Lower lobe of right lung (tissue), 2 donors: ENCODE measurements around the gene SLFNL1. TPM values are rescaled to one million over a fixed set of nuclear protein-coding genes. Genes with fewer than 3 reads are reported as not detected.

Experiments used
- ATAC-seq, 2 donors: fragments of 200-7000 bp; cut with Tn5 transposase; one replicate each; pipeline ENCODE4 v1.9.1; 2020 to 2022; ENCODE audit warnings: mild to moderate bottlenecking in 2 of 2, moderate library complexity in 2 of 2
- DNase-seq: peaks from one replicate; pipeline ENCODE4 v3.0.0-alpha.2; 2020
- H3K27ac ChIP-seq: fragments of 200-600 bp; one replicate; pipeline ENCODE4 v1.8.0; 2022
- H3K27me3 ChIP-seq: fragments of 200-600 bp; one replicate; pipeline ENCODE4 v1.8.0; 2022; ENCODE audit warnings: low read depth
- H3K36me3 ChIP-seq: fragments of 200-600 bp; one replicate; pipeline ENCODE4 v1.8.0; 2022; ENCODE audit warnings: mild to moderate bottlenecking
- H3K4me1 ChIP-seq: fragments of 200-600 bp; one replicate; pipeline ENCODE4 v1.8.0; 2022
- H3K4me3 ChIP-seq: fragments of 200-600 bp; one replicate; pipeline ENCODE4 v1.8.0; 2022; ENCODE audit warnings: mild to moderate bottlenecking
- H3K9me3 ChIP-seq: fragments of 200-600 bp; one replicate; pipeline ENCODE4 v1.8.0; 2022
- CTCF ChIP-seq: fragments of 200-600 bp; IDR thresholded peaks from one replicate; pipeline ENCODE4 v1.8.0; 2022; ENCODE audit warnings: antibody characterized with exemption, mild to moderate bottlenecking
- intact Hi-C: fragments of 100-400 bp; cut with DNase I; formaldehyde crosslinking; loops from one replicate; pipeline ENCODE4 v1.11.0; 2022
- total RNA-seq: library from RNA; stranded (reverse); fragmentation: NEBNext Ultra II Directional; extraction: Animal tissue kit (Norgen Biotek cat#: 25700); gene quantifications from one replicate; pipeline ENCODE4 v1.2.1, GENCODE V29; 2021
- donor health status: DM: no; HTN: yes; CAD: no; lungs with severe emphysema.

The SLFNL1 gene
- total RNA-seq, 1 donor from 2014 or later: 4.8 TPM

- peaks cover 70% of the 10 kb centered on the region for H3K36me3 ChIP-seq
- no peak overlapping the region for H3K27ac ChIP-seq
- no peak for TF ChIP-seq CTCF
- H3K9me3 ChIP-seq: no peaks in the 10 kb centered on the region
- no peak for DNase-seq
- intact Hi-C loops: no loop called here
- no peaks in the 10 kb centered on the region for H3K27me3 ChIP-seq
- peaks cover 15% of the 10 kb centered on the region for H3K4me1 ChIP-seq
- no peak overlapping the region for H3K4me3 ChIP-seq
- ATAC-seq: no peak
These were observed 14.3 kb downstream of the SLFNL1 start for GRCh38 chr1:41006942-41007865.

GRCh38 chr1:41005876-41006275, 15.6 kb downstream of the SLFNL1 start:
- peaks cover 15% of the 10 kb centered on the region for H3K4me1 ChIP-seq
- no peak for ATAC-seq
- H3K4me3 ChIP-seq: no peak overlapping the region
- TF ChIP-seq CTCF: no peak
- intact Hi-C loops: no loop called here
- no peaks in the 10 kb centered on the region for H3K9me3 ChIP-seq
- no peak for DNase-seq
- H3K27me3 ChIP-seq: no peaks in the 10 kb centered on the region
- no peak overlapping the region for H3K27ac ChIP-seq
- peaks cover 69% of the 10 kb centered on the region for H3K36me3 ChIP-seq

DNA sequence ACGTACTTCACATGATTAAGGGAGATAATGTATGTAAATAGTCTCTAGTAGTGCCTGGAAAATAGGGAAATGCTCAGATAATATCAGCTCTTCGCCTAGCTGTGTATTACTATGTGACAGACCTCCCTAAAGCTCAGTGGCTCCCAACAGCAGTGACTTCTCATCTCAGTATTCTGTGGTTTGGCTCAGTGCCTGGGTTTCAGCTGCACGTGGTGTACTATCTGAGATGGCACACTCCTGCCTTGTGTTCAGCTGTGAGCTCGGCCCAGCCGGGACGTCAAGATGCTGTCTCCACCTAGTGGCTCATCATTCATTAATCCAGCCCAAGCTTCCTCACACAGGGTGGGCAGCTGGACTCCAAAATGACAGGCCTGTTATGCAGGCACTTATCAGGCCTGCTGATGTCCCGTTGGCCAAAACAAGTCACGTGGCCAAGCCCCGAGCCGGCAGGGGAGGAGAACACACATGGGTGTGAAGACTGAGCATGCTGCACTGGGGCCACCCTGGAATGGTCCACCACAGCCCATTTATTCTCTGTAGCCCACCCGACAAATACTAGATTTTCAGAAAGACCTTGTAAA, 17.8 kb downstream of the SLFNL1 start:
- intact Hi-C loops: no loop called here
- DNase-seq (peak; percentile 92), ATAC-seq (peak; percentile 96 to 97)
- Histone ChIP-seq H3K27ac (no peak overlapping the region), H3K9me3 (no peaks in the 10 kb centered on the region), H3K4me1 (peaks cover 15% of the 10 kb centered on the region), H3K36me3 (peaks cover 68% of the 10 kb centered on the region), H3K27me3 (no peaks in the 10 kb centered on the region), H3K4me3 (no peak overlapping the region)
- TF ChIP-seq CTCF: peak; percentile 50

GRCh38 chr1:41003127-41003639, 18.3 kb downstream of the SLFNL1 start:
- no peaks in the 10 kb centered on the region for H3K27me3 ChIP-seq
- no peak overlapping the region for H3K27ac ChIP-seq
- no peak overlapping the region for H3K4me3 ChIP-seq
- H3K4me1 ChIP-seq: peaks cover 15% of the 10 kb centered on the region
- DNase-seq: no peak
- no peak for TF ChIP-seq CTCF
- ATAC-seq: no peak
- H3K36me3 ChIP-seq: peaks cover 68% of the 10 kb centered on the region
- intact Hi-C loops: no loop called here
- H3K9me3 ChIP-seq: no peaks in the 10 kb centered on the region

DNA sequence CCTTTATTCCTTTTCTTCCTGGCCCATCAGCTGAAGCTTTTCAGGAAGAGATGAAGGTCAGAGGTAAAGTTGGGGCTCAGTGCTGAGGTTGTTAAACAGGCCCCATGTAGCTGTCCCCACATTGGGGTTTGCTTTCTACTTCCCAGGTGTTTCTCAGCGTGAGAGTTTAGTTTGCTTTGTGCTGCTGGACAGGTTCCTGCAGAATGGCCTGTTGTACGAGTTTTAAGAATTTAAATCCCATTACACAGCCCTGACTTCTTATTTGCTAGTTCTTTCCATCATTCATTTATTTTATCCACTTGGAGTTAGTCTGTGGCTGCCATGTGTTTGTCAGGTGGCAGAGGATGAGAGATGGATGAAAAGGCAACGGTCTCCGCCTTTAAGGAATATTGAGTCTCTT, 22.9 kb downstream of the SLFNL1 start:
- Histone ChIP-seq H3K4me3 (no peak overlapping the region), H3K36me3 (peaks cover 66% of the 10 kb centered on the region), H3K27me3 (no peaks in the 10 kb centered on the region), H3K4me1 (peaks cover 11% of the 10 kb centered on the region), H3K27ac (no peak overlapping the region), H3K9me3 (no peaks in the 10 kb centered on the region)
- DNase-seq (no peak), ATAC-seq (no peak)
- intact Hi-C loops: no loop called here
- no peak for TF ChIP-seq CTCF
